GM19372 (cell line): Measurements from ENCODE around the gene MARCHF5.
"Not testable (repeated sequence)": the region's sequence is repeated elsewhere in the genome, so short reads cannot be mapped to it uniquely, and the experiment has no call there.

Source experiments
- ATAC-seq: cut with Tn5 transposase; IDR thresholded peaks from one replicate; pipeline ENCODE4 v1.9.1; 2021; ENCODE audit warnings: mild to moderate bottlenecking, low read depth, moderate library complexity; ENCODE audit not compliant: unreplicated experiment

The MARCHF5 gene

GRCh38 chr10:92382631-92383030 lies 91.7 kb downstream of the MARCHF5 start:
- ATAC-seq: no peak

DNA sequence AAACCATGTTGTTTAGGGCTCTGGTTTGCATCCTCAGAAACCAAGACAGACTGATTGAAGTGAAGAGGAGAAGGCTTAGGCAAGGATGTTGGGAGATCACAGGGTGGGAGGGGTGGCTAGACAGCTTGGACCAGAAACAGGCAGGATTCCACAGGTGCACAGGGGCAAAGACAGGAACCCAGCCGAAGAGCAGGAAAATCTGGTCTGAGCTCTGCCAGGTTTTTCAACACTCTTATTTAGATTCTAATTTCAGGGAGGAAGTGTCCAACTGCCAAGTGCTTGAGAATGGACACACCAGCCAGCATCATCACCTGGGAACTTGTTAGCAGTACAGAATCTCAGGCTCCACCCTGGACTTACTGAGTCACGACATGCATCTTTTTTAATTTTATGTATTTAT lies 93.8 kb downstream of the MARCHF5 start:
- ATAC-seq: no peak

DNA sequence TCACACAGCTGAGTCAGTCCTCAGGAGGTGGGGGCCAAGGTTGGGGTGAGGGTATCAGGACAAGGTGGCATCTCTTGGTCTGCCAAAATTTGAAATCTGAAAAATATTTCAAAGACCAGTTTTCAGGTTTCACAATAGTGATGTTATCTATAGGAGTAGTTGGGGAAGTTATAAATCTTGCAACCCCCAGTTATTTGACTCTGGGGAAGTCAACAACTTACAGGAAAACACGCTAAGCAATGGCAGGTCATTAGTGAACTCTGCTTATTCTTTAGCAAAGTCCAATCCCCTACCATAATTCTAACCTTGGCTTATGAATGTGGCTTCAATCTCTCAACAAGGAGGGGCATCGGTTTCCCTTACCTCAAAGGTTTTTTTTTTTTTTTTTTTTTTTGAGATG lies 94.9 kb downstream of the MARCHF5 start:
- no peak for ATAC-seq

DNA sequence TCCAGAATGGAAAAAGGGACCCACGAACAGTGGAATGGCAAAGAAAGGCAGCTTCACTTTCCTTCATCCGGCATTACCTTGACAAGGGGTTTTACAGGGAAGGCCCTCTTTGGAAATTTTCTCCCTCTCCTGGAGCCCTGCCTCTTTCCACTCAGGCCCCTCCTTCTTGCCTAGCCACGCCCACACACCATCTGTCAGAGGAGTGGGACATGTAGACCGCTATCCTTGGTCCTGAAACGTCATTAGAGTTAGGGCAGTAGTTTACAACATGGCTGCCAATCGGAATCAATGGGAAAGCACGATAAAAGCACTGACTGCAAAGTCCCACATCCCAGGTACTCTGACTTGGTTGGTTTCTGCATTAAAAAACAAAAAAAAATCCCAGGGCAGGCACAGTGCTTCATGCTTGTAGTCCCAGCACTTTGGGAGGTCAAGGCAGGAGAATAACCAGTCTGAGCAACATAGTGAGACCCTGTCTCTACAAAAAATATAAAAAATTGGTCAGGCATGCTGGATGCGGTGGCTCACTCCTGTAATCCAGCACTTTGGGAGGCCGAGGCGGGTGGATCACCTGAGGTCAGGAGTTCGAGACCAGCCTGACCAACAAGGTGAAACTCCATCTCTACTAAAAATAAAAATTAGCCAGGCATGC lies 96.4 kb downstream of the MARCHF5 start:
- no peak for ATAC-seq

DNA sequence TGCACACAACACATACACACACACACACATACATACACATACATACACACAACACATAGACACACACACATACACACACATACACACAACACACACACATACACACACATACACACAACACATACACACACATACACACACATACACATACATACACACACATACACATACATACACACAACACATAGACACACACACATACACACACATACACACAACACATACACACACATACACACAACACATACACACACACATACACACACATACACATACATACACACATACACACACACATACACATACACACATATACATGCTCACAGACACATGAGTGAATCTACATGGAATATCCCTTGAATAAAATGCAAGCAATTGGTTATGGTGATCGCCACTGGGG lies 102.2 kb downstream of the MARCHF5 start:
- ATAC-seq: not testable (repeated sequence)

GRCh38 chr10:92395271-92395670 lies 104.3 kb downstream of the MARCHF5 start:
- no peak for ATAC-seq

DNA sequence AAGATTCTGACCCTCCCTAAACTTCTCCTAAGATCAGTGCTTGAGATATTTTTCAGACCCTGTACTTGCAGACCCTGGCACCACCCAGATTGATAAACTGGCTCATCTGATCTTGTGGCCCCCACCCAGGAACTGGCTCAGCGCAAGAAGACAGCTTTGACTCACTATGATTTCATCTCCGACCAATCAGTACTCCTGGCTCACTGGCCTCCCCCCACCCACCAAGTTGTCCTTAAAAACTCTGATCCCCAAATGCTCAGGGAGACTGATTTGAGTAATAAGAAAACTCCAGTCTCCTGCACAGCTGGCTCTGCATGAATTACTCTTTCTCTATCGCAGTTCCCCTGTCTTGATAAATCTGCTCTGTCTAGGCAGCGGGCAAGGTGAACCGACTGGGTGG lies 111.3 kb downstream of the MARCHF5 start:
- ATAC-seq: not testable (repeated sequence)
